Fibroblast of skin of abdomen (primary cell): ENCODE measurements around the gene PTTG1IP2. TPM values are rescaled to one million over a fixed set of nuclear protein-coding genes. Genes with fewer than 3 reads are reported as not detected.
"Not testable (repeated sequence)": the region's sequence is repeated elsewhere in the genome, so short reads cannot be mapped to it uniquely, and the experiment has no call there.

Experiments used
- DNase-seq: peaks from one replicate; pipeline ENCODE4 v3.0.0-alpha.2; 2013
- polyA plus RNA-seq, 2 experiments: library from polyadenylated mRNA; unstranded; fragments of 120-200 nt; gene quantifications; one replicate each; pipeline ENCODE4 v1.2.1, GENCODE V29; 2013; ENCODE audit not compliant: insufficient read length in 2 of 2

Gene PTTG1IP2
- polyA plus RNA-seq (2013, experiment 1 of 2; ENCODE audit: insufficient read length): not detected
- polyA plus RNA-seq (2013, experiment 2 of 2; ENCODE audit: insufficient read length): not detected

DNA sequence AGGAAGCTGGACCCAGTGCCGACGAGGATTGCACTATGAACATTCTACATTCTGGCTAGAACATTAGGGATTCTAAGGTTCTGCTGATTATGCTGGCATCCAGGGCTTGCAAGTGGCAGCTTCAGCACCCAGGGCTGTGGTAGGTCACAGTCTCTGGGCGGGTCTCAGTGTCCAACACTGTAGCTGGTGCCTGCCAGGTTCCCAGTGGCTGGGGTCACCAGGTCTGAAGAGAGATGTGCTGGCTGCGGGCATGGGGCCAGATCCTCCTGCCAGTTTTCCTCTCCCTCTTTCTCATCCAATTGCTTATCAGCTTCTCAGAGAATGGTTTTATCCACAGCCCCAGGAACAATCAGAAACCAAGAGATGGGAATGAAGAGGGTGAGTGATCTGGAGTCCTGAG lies at the start of gene PTTG1IP2:
PTTG1IP2 (plus strand) TSS at position 86 of the 400 bp plus-strand sequence; CDS start at position 234, 148 bp downstream.
- no peak for DNase-seq

DNA sequence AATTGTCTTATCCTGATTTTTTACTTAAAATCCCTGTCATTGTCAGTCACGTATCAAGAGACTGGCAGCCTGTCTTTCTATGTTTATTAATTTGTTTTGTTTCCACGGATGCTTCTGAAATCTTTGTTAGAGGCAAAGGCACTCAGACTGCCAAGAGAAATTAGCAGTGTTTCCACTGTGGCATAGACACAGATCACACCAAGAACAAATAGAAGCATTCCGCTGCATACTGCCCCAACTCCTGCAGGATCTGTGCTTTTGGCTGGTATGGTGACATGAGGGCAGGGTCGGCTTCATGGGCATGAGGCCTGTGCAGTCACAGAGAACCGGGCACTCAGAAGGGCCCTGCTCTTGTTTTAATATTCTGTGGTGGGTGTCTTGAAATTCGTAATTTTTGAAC lies 47.8 kb upstream of the PTTG1IP2 start:
- DNase-seq: no peak

DNA sequence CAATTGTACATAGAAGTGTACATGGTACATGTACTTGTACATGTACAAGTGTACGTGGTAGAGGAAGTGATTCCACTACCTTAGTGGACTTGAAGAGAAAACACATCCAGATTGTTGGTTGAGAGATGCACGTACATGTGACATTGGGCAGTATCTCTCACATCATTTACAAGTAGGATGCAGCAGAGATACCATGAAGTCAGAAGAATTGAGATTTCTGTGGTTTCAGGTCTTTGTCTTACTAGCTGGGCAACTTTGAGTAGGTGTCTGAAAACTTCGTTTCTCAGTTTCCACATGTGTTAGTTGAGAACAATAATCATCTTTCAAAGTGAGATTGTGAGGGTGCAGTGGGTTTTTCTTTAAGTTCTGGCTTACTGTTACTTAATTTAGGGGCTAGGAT lies 44.7 kb upstream of the PTTG1IP2 start:
- no peak for DNase-seq

- no peak for DNase-seq
Observed at GRCh38 chr7:90425376-90425775, 44.1 kb upstream of the PTTG1IP2 start.

DNA sequence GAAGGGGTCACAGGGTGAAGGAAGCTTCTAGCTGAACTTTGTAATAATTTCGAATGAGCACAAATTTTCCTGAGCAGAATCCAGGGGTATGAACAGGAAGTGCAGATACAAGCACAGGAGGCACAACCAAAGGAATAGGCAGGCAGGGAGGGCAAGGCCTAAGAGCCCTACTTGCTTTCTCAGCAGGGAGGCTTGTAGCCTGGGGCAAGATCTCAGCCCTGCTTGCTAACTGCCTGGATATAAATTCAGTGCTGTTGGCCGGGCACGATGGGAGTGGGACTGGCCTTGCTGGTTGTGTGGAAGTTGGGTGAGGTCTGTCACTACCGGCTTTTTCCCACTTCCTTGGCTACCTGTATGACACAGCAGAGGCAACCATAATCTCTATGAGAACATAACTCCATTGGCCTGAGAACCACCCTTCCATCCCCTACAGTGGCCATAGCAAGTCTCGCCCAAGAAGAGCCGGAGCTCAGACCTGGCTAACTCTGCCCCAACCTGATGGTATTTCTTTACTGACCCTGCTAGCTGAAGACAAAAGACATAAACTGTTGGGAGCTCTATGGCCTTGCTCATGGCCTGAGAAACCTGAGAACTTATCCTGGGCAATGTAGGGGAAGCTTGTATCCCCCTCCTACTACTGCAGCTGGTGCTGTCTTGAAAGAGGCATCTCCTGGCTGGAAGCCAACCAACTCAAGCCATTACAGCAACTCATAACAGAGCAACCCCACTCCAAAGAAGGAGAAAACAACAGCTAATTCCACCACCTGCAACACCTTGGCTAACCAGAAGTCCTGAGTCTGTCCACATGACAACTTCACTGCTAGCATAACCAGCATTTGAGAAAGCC lies 38.6 kb upstream of the PTTG1IP2 start:
- DNase-seq: peak; percentile 3

- no peak for DNase-seq
Observed at GRCh38 chr7:90432752-90433151, 36.7 kb upstream of the PTTG1IP2 start.

DNA sequence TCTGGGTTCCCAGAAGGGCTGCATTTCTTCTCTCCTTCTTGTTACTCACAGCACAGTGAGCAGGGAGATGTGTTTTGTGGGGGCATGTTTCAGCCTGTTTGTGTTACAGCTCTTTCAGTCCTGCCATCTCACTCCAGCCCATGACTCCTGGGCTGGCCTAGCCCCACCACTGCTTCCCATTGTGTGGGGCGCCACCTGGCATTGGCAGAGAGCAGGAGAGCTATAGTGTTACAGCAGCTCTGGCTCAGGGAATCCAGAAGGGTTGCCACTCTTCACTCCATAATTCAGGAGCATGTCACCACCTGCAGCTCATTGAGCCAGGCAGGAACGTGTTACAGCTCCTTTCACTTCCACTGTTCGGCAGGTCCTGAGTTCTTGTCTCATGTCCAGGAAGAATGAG lies 36.2 kb upstream of the PTTG1IP2 start:
- no peak for DNase-seq

DNA sequence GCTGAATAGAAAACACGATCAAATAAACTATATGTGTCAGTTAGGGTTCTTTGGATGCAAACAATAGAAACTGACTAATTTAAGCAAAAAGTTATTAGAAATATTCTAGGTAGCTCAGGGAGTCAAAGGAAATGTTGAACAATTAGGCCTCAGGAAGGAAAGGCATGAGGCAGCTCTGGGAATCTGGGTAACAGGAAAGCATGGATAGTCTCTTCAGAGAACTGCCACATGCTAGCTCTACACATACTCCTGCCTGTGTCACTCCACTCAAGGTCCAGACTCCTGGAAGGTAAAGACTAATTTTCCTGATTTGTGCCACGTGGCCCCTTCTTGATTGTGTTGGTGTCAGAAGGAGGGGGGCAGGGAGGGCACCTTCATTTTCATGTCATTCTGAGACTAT lies 23.8 kb upstream of the PTTG1IP2 start:
- DNase-seq: no peak

DNA sequence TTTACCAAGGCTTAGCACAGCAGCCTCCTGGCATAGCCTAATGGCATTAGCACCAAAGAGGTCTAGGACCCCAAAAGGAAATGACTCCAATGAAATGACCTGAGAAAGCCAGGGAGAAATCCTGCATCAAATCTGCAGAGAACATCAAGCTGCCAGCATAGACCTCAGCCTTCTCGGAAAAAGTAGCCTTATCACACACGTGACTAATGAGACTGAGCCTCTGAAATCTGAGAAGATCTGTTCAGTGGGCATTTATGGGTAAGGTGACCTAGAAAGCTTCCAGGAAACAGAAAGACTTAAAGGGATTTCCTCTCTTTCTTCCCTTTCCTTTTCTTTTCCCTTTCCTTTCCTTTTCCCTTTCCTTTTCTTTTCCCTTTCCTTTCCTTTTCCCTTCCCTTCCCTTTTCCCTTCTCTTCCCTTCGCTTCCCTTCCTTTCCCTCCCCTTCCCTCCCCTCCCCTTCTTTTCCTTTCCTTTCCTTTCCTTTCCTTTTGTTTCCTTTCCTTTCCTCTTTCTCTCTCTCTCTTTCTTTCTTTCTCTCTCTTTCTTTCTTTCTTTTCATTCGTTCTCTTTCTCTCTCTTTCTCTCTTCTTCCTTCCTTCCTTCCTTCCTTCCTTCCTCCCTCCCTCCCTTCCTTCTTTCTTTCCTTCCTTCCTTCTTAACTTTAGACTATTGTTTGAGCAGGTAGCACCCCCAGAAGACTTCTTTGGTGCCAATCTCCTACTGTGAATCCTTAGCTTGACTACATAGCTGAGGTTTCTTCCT lies 23.1 kb upstream of the PTTG1IP2 start:
- DNase-seq: no peak

GRCh38 chr7:90453259-90453891 lies 16.1 kb upstream of the PTTG1IP2 start:
- DNase-seq: no peak

GRCh38 chr7:90453931-90454330 lies 15.5 kb upstream of the PTTG1IP2 start:
- no peak for DNase-seq

DNA sequence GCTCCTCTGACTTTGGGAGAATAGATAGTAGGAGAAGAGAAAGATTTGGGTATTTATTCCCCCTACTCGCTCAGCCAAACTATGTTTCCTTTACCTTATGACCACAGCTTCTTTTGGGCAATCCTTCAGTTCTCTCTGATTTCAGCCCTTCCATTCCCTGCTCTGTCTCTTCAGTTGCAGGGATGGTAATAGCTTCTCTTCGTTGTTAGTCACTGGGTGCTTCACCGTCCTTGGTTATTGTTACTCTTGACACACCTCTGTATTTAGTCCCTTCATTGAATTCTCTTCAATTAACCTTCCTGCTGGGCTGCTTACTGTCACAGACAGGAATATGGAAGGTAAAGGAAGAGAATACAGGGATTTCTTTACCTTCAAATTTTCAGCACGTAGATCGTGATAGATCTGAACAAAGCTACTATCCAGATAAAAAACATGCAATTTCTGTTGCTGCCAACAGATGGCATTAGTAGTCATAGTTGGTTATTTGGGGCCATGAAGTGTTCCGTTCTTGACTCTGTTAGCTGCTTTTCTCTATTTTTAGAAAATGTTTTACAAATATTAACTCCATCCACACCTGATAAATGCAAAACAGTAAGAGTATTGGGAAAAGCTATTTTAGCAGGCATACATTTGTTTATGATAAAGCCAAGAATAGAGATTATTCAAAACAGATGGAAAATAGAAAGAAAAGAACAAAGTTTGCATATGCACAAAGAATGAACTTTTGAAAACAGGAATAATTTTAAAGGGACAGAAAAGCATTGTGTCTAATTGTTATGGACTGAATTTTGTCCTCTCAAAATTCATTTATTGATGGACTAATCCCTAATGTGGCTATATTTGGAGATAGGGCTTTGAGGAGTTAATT lies 14.0 kb upstream of the PTTG1IP2 start:
- peak; percentile 52 for DNase-seq

DNA sequence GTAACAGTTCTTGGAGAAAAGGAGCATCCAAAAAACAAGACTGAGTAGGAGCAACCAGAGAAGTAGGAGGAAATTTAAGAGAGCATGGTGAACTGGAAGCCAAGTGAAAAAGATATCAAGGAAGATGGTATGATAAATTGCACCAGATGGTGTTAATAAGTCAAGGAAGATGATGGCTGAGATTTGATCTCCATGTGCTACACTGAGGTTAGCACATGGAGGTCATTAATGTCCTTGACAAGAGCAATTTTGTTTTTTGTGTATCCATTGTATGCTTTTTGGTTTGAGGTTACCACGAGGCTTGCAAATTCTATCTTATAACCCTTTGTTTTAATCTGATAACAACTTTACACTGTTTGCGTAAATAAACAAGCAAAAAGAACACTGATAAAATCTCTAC lies 11.3 kb upstream of the PTTG1IP2 start:
- no peak for DNase-seq

GRCh38 chr7:90459888-90460287 lies 9.6 kb upstream of the PTTG1IP2 start:
- no peak for DNase-seq

DNA sequence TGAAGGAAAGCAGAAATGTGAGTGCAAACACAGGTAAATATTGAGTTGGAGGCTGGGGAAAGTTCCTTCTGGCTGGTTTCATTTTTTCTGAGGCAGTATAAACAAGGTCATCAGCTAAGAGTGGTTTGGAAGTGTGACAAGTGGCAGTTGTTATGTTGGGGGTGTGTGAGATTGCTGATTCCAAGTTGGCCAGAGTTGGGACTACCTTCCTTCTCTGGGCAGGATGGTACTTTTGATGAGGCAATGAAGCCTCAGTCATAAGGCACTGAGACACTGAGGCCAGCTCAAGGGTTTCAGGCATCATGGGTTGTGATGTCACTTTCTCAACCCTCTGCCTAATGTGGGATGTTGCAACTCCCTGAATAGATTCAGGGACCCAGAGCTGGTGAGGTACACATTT lies 8.2 kb upstream of the PTTG1IP2 start:
- DNase-seq: no peak

- not testable (repeated sequence) for DNase-seq
Observed at GRCh38 chr7:90463151-90463628, 6.2 kb upstream of the PTTG1IP2 start.

DNA sequence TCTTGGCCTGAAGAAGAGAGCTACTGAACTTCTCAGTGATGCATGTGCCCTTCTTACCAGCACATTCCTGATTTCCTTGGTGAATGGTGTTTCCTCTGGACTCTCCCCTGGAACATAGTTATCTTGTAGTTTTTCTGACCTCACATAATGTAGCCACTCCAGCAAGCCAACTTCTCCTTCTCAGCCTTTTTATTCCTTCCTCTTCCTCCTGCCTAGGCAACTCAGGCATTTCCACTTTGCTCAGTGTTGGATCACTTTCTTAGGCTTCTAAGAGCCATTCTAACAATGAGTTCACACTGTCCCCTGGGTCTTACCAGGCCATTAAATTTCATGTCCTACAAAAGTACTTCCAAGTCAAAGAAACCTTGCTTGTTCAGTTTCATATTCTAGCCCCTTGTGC lies 3.6 kb upstream of the PTTG1IP2 start:
- no peak for DNase-seq

DNA sequence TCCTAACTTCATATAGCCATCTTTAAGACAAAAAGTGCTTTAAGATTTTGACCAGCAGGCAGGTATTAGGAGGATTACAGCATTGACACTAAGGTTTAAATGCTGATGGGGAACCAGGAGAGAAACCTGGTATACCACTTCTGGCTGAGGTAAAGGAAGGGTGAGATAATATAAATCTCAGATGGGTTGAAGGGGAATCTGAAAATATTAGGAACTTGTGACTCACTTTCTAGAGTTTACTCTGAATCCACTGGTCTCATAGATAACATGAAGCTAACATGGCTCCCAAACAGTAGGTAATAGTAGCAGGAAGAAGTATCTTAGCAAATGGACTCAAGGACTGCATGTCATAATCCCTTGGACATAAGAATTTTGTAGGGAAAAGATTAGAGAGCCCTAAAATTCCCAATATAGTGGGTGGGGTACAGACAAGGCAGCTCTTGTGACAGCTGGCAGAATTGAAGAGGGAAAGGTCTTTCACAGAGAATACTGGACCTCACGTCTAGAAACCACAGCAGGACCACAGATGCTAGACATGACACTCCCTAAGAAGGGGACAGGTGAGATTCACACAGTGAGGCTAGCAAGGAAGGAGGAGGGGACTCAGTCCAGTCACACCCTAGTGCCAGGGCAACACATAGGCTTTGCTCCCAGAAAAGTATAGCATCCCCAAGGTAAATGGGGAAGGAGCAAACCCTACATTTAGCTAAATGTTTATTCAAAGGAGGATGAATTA lies 3.5 kb downstream of the PTTG1IP2 start:
- no peak for DNase-seq

GRCh38 chr7:90473814-90474213 lies 4.4 kb downstream of the PTTG1IP2 start:
- DNase-seq: no peak

GRCh38 chr7:90474284-90475210 lies 5.1 kb downstream of the PTTG1IP2 start:
- peak; percentile 89 for DNase-seq
